Measurements from ENCODE around the gene GGCX. TPM values are rescaled to one million over a fixed set of nuclear protein-coding genes. Genes with fewer than 3 reads are reported as not detected.
A peak's percentile ranks its signal among the peaks of the same experiment; 100 is the strongest.
"Not testable (repeated sequence)": the region's sequence is repeated elsewhere in the genome, so short reads cannot be mapped to it uniquely, and the experiment has no call there.

Gene GGCX
- total RNA-seq (ENCODE audit: low replicate concordance) = 26.7 and 43.3 TPM in 2 replicates

- DNase-seq (ENCODE audit: low read depth) = peak; percentile 88
- no peak for TF ChIP-seq CTCF (IDR thresholded peaks at IDR 0.05; ENCODE audit: insufficient read depth, low read length)
- peak within 1 kb of the TSS; percentile 97 for H3K4me3 ChIP-seq (ENCODE audit: low read depth, low read length)
These were observed at the start of gene GGCX for GRCh38 chr2:85561280-85562212. TSS of gene GGCX (minus strand) at chr2:85561493. CDS start at chr2:85561428, 65 bp downstream.

- no peak for DNase-seq (ENCODE audit: low read depth)
- no peak for TF ChIP-seq CTCF (IDR thresholded peaks at IDR 0.05; ENCODE audit: insufficient read depth, low read length)
- no peak overlapping the region for H3K4me3 ChIP-seq (ENCODE audit: low read depth, low read length)
These were observed 46.2 kb upstream of the GGCX start for GRCh38 chr2:85607268-85608215.

GRCh38 chr2:85606116-85606455 lies 44.8 kb upstream of the GGCX start:
- TF ChIP-seq CTCF (IDR thresholded peaks at IDR 0.05; ENCODE audit: insufficient read depth, low read length) = no peak
- peak overlapping the region; percentile 14 for H3K4me3 ChIP-seq (ENCODE audit: low read depth, low read length)
- DNase-seq (ENCODE audit: low read depth) = no peak

GRCh38 chr2:85605406-85606115 lies 44.3 kb upstream of the GGCX start:
- TF ChIP-seq CTCF (IDR thresholded peaks at IDR 0.05; ENCODE audit: insufficient read depth, low read length) = no peak
- DNase-seq (ENCODE audit: low read depth) = peak; percentile 95
- H3K4me3 ChIP-seq (ENCODE audit: low read depth, low read length) = no peak overlapping the region

GRCh38 chr2:85604568-85605339 lies 43.5 kb upstream of the GGCX start:
- peak overlapping the region; percentile 4 for H3K4me3 ChIP-seq (ENCODE audit: low read depth, low read length)
- peak; percentile 40 for DNase-seq (ENCODE audit: low read depth)
- no peak for TF ChIP-seq CTCF (IDR thresholded peaks at IDR 0.05; ENCODE audit: insufficient read depth, low read length)

- peak overlapping the region; percentile 44 for H3K4me3 ChIP-seq (ENCODE audit: low read depth, low read length)
- DNase-seq (ENCODE audit: low read depth) = not testable (repeated sequence)
These were observed 42.8 kb upstream of the GGCX start for GRCh38 chr2:85604133-85604444.
